COR-L47 (cell line): ENCODE data around the gene TRNP1.

Experiments
- DNase-seq: peaks from one replicate; lab custom pipeline; 2025; lab: John Stamatoyannopoulos, UW

TRNP1 gene

DNA sequence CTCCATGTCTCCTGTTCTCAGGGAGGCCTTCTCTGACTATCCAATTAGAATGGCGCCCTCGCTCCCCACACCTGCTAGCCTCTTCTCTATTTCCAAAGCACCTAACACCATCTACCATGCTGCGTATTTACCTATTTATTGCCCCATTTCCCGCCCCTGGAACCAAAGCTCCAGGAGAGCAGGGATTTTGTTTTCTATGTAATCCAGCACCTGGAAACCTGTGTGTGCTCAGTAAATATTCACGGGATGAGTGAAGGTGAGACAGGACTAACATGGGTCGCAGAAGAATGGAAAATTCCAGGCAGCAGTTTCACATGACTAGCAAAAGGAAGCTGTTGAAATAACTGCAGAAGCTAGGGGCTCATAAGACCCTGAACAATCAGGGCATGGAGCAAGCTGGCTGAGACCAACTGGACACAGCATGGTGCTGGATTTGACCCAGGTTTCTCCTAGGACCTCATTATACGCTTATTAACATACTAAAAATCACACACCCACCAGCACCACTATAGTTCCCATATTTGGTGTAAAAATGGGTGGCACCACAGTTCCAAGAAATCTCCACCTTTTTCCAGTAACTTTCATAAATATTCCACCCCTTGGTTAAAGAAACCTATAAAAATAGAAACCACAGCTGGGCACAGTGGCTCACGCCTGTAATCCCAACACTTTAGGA lies 34.2 kb downstream of the TRNP1 start:
- peak; percentile 74 for DNase-seq

- no peak for DNase-seq
Observed at GRCh38 chr1:27029517-27029916, 36.0 kb downstream of the TRNP1 start.

DNA sequence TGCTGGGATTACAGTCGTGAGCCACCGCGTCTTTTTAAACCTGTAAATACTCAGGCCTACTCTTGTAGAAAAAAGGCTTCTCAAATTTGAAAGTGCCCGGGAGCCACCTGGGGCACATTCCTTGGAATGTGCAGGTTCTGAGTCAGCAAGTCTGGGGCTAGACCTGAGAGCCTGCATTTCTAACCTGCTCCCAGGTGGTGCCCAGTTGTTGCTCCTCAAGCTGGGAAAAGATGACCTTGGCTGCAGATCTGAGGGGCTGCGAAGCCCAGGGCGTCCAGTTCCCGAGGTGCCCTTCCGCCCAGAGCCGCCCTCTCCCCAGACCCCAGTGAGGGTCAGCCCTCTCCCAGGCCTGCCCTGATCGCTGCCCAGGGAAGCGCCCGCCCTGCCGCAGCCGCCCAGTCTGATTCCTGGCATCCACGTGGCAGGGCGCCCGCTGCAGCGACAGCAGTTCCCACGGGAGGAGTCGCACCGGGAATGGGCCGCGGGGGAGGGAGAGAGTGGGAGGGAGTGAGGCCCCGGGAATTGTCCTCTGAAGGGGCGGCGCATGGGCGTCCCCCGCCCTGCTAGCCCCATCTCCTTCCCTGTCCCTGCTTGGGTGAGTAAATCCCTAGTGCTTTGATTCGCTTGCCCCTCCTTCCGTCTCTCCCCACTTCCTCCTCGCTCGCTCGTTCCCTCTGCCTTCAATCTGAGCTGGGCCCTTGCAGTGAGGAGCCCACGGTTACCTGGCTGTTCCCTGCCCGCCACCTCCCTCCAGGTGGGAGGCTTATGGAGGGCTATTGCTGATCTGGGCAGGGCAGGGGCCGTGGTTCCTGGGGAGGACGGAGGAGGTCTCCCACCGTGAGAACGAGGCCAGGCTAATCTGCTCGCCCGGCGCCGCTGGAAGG lies 38.0 kb downstream of the TRNP1 start:
- DNase-seq = peak; percentile 52

- DNase-seq = no peak
Observed at GRCh38 chr1:27032119-27032461, 38.6 kb downstream of the TRNP1 start.

GRCh38 chr1:27033043-27033746 lies 39.7 kb downstream of the TRNP1 start:
- no peak for DNase-seq

DNA sequence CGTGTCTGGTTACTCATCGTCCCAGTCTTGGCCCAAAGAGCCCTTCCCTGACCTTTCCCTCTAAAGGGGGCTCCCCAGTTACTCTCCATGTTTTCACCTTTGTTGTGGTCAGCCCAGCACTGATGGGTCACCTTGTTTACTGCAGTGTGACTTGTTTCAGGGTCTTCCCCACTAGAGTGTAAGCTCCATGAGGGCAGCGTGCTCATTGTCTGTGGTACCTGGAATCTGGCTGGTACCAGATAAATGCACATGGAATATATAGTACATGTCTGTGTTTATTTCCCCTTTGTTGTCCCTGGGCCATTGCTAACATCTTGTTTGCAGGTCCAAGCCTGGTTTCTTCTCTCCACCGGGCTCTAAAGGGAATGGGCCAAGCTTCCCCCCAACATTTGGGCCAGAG lies 41.9 kb downstream of the TRNP1 start:
- DNase-seq = no peak

DNA sequence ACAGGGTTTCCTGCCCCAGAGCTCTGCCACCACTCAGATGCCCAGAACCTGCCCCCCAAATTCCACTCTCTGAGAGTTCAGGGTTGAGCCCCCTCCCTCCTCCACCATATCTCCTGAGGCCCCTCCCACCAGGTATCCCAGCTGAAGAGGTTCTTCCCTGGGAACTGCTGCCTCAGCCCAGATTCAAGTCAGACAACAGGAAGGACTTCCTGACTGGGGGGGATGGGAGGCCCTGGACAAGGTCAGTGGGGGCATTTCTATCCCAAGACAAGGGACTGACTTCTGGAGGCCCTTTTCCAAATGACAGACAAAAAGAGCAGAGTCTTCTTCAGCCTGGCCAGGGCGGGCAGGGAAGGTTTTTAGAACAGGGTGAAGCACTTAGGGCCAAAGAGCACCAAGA lies 43.2 kb downstream of the TRNP1 start:
- no peak for DNase-seq

DNA sequence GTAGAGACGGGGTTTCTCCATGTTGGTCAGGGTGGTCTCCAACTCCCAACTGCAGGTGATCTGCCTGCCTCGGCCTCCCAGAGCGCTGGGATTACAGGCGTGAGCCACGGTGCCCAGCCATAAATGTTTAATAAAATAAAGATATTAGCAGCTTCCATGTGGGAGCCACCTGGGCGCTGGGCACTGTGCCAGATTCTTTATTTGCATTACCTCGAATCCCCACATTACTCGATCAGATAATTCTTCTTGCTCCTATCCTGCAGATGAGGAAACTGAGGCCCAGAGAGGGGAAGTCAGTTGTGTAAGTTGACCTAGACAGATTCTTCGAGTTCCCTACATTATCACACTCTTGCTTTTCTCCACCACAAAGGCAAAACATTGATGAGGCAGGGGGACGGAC lies 44.0 kb downstream of the TRNP1 start:
- no peak for DNase-seq

DNA sequence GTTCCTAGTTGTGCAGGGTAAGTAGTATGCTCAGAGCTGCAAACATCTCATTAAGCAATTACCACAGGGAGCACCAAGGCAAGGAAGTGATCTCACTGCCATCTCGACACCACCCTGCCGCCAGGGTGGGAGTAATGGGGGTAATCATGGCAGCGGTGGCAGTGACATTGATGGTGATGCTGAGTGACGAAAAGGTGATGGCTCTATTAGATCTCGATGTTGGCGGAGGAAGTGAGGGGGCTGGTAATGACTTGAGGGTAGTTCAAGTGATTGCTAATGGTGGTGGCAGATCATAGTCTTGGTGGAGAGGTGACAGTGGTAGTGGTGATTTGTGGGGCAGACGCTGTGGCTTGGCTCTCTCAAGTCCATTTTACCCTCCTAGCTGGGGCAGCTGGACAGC lies 44.5 kb downstream of the TRNP1 start:
- DNase-seq = no peak

GRCh38 chr1:27042670-27043069 lies 49.2 kb downstream of the TRNP1 start:
- DNase-seq = peak; percentile 71

GRCh38 chr1:27044613-27045151 lies 51.2 kb downstream of the TRNP1 start:
- DNase-seq = peak; percentile 78

DNA sequence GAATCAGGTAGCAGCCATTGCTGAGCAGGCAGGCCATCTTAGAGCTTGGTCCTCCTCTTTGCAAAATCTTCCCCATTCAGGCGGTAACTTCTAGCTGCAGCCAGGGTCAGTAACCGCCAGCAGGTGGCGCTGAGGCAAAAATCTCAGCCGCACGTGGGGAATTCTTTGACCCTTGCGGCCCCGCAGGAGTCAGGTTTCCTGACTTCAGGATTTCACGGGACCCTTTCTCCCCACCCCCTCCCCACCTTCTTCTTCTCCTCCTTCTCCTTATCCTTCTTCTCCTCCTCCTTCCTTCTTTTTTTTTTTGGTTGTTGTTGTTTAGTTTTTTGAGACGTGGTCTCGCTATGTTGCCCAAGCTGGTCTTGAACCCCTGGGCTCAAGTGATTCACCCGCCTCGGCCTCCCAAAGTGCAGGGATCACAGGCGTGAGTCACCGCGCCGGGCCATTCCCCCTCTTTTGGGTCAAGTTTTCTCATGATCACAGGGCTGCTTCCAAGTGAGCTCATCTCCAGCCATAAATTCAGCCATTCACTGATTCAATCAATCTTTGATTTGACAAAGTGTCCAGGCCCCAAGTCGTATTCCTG lies 52.6 kb downstream of the TRNP1 start:
- peak; percentile 49 for DNase-seq

DNA sequence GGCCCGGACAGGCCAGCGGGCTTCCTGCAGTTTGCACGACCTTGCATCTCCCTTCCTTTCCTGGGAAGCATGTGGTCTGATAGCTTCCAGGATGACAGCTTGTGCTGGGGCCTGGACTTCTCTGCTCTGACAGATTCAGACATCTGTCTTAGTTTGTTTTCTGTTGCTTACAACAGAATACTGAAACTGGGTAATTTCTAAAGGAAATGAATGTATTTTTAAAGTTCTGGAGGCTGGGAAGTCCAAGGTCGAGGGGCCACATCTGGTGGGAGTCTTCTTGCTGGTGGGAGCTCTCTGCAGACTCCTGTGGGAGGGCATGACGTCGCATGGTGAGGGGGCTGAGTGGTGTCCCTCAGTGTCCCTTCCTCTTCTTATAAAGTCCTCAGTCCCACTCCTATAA lies 54.4 kb downstream of the TRNP1 start:
- DNase-seq = no peak

- DNase-seq = no peak
Observed at GRCh38 chr1:27049100-27049499, 55.6 kb downstream of the TRNP1 start.

DNA sequence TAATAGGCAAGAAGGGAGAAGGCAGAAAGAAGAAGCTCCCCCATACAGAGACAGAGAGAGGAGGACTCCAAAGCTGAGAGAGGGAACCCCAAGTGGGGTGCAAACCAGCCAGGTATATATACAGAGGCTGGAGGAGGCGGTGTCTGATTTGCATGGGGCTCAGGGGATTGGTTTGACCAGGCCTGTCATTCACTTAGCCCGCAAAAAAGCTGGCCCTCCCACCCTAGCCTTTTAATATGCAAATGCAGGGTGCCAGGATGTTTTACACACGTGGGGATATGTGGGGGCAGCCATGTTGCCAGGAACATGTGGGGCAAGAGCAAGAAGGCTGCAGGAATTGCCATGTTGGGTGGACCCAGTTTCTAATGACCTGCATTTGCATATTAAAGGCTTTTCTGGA lies 56.1 kb downstream of the TRNP1 start:
- no peak for DNase-seq
